GM03348 (cell line): ENCODE results near the gene TOR4A.
"Not testable (repeated sequence)": the region's sequence is repeated elsewhere in the genome, so short reads cannot be mapped to it uniquely, and the experiment has no call there.

Source experiments
- DNase-seq: peaks from one replicate; pipeline ENCODE4 v3.0.0; 2012; ENCODE audit warnings: low spot score

Gene TOR4A

DNA sequence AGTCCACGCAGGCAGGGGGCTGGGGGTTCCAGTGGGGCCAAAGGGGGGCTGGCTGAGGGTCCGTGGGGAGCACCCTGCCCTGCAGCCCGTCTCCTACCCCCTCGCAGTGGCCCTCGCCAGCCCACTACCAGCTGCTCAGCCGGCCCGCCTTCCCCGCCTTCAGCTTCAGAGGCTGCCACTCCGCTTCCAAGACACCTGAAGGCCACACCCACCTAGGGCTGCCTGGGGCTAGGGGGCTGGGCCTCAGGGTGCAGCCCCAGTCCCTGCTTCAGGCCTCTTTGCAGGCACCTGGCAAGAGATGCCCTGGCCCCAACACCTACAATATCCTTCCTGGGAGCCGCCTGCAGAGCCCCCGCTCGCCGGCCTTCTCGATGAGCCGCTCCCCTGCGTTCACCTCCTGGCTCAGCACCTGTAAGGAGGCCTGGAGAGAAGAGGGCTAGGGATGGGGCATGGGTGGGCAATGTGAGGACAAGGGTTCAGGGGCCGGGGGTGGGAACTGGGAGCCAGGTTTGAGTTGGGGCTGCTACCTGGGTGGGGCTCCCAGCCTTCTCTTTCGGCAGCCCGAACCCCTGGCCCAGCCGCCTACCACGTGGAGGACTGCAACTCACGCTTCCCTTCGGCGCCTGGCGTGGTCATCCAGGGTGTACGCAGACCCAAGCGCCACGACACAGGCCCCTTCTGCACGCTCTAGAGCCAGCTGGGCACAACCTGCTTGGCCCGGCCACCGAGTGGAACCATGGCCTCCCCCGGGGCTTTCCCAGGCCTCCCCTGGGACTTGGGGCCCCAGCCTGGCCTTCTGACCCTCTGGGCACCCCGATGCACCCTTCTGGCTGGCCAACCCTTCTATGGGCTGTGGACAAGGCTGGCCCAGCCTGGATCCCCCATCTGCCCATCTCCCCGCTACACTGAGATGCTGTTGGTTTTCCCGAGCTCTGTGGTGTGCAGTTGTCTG lies 24.7 kb upstream of the TOR4A start:
- DNase-seq, result no peak

GRCh38 chr9:137253717-137254623 lies 23.6 kb upstream of the TOR4A start:
- no peak for DNase-seq

- peak; percentile 100 for DNase-seq
Measured at GRCh38 chr9:137254624-137255447, 22.7 kb upstream of the TOR4A start, which contains the start of gene NELFB. NELFB (plus strand) TSS chr9:137255327.

DNA sequence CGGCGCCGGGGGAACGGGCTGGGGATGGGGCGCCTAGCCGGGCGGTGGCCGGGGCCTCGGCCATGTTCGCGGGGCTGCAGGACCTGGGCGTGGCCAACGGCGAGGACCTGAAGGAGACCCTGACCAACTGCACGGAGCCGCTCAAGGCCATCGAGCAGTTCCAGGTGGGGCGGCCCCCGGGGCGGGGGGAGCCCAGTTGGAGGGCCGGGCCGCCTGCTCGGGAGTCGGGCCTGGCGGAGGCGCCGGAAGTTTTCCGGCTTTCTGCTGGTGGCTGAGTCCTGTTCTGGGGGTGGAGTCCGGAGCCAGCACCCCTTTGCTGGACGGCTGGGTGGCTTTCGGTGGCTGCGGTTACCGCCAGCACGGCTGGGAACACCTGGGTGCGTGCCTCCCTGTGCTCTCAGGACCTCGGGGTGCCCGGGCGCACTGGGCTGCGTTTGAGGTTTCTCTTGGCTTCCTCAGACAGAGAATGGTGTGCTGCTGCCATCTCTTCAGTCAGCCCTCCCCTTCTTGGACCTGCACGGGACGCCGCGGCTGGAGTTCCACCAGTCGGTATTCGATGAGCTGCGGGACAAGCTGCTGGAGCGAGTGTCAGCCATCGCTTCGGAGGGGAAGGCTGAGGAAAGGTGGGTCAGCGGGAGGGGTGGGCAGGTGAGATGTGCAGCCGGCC lies 21.9 kb upstream of the TOR4A start:
- DNase-seq, result no peak

- no peak for DNase-seq
Measured at GRCh38 chr9:137256362-137256761, 21.2 kb upstream of the TOR4A start.

DNA sequence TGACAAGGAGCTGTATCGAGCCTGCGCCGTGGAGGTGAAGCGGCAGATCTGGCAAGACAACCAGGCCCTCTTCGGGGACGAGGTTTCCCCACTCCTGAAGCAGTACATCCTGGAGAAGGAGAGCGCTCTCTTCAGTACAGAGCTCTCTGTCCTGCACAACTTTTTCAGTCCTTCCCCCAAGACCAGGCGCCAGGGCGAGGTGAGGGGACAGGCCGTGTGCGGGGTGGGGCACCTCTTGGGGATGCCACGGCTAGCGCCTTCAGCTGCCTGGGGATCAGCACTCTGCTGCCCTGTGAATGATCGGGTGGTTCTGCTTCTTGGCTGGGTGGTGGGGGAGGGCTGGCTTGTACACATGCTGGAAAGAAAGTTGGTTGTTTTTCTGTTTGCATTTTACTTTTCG lies 20.7 kb upstream of the TOR4A start:
- no peak for DNase-seq

DNA sequence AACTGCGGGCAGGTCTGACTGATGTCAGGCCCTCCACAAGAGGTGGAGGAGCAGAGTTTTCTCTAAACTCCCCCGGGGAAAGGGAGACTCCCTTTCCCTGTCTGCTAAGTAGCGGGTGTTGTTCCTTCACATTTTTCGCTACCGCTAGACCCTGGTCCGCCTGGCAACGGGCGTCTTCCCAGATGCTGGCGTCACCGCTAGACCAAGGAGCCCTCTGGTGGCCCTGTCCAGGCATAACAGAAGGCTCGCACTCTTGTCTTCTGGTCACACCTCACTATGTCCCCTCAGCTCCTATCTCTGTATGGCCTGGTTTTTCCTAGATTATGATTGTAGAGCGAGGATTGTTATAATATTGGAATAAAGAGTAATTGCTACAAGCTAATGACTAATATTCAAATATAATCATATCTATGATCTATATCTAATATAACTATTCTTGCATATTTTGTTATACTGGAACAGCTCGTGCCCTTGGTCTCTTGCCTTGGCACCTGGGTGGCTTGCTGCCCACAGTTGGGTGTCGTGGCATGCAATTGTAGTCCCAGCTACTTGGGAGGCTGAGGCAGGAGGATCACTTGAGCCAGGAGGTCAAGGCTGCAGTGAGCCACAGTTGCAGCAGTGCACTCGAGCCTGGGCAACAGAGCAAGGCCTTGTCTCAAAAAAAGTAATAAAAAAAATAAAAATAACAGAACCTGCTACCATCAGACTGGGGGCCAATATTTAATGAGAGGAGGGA lies 15.2 kb upstream of the TOR4A start:
- not testable (repeated sequence) for DNase-seq

GRCh38 chr9:137262909-137263285 lies 14.6 kb upstream of the TOR4A start:
- DNase-seq, result no peak

DNA sequence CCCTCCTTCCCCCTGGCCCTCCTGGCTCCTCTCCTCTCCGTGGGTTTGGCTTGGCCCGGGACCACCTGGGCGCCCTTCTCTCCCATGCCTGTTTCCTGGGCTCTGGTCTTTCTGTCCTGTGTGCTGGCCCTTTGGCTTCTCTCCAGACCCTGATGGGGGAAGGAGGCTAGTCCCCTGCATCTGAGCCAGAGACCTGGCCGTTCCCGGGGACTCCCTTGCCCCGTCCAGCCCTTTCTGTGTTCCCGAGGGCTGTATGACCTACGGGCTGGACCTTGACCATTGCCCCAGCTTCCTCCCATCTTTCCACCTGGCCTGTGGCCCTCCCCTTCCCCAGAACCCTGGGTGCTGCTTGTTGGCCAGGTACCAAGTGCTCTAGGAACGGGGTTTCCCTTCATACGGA lies 14.0 kb upstream of the TOR4A start:
- no peak for DNase-seq

GRCh38 chr9:137264067-137264466 lies 13.5 kb upstream of the TOR4A start:
- DNase-seq, result no peak

DNA sequence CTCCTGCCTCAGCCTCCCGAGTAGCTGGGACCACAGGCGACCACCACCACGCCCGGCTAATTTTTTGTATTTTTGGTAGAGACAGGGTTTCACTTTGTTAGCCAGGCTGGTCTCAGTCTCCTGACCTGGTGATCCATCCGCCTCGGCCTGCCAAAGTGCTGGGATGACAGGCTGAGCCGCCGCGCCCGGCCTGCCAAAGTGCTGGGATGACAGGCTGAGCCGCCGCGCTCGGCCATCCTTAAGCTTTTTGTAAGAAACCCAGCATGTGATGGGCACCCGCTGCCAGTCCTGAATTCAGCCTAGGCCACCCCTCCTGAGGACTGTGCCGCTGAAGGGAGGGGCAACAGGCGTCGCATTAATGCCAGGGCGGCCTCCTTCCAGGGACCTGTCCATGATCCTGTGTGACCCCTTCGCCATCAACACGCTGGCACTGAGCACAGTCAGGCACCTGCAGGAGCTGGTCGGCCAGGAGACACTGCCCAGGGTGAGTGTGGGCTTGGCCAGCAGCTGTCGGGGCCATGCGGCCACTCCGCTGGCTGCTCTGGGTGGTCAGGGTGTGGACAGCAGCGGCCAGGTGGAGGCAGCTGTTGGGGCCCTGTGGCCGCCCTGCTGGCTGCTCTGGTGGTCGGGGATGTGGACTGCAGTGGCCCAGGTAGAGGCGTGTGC lies 11.9 kb upstream of the TOR4A start:
- DNase-seq, result no peak

DNA sequence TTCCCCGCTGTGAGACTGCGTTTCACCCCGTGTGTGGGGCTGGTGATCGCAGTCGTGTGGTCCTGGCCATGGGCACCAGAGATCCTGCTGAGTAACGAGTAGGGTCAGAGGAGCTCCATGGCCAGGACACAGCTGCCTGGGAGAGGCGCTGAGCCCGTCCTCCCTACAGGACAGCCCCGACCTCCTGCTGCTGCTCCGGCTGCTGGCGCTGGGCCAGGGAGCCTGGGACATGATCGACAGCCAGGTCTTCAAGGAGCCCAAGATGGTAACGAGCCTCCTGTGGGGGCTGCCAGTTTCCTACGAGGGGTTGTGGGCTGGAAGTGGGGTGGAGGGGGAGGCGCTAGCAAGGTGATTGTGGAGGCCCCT lies 11.4 kb upstream of the TOR4A start:
- no peak for DNase-seq

DNA sequence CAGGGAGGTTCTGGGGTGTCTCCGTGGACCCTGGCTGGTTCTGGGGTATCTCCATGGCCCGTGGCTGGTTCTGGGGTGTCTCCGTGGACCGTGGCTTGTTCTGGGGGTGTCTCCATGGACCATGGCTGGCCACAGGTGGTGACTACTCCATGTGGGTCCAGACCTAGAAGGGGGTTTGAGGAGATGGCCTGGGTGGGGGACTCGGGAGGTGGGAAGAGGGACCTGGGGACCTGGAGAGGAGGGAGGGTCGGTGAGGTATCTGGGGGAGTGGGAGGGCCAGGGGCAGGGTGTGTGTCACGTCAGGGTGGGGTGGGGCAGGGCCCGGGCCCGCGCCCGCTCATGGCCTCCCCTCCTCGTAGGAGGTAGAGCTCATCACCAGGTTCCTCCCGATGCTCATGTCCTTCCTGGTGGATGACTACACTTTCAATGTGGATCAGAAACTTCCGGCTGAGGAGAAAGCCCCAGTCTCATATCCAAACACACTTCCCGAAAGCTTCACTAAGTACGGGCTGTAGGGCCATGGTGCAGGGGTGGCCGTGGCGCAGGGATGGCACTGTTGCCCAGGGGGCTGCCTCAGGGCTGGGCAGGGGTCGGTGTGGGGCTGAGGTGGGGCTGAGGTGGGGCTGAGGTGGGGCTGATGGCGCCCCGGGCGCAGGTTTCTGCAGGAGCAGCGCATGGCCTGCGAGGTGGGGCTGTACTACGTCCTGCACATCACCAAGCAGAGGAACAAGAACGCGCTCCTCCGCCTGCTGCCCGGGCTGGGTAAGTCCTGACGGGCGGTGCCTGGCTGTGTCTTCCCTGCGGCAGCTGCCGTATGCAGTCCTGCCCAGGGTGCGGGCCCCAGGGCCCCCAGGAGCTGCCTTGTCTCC lies 10.7 kb upstream of the TOR4A start:
- no peak for DNase-seq

GRCh38 chr9:137267933-137268355 lies 9.6 kb upstream of the TOR4A start:
- no peak for DNase-seq

- no peak for DNase-seq
Measured at GRCh38 chr9:137268538-137269201, 8.9 kb upstream of the TOR4A start.

DNA sequence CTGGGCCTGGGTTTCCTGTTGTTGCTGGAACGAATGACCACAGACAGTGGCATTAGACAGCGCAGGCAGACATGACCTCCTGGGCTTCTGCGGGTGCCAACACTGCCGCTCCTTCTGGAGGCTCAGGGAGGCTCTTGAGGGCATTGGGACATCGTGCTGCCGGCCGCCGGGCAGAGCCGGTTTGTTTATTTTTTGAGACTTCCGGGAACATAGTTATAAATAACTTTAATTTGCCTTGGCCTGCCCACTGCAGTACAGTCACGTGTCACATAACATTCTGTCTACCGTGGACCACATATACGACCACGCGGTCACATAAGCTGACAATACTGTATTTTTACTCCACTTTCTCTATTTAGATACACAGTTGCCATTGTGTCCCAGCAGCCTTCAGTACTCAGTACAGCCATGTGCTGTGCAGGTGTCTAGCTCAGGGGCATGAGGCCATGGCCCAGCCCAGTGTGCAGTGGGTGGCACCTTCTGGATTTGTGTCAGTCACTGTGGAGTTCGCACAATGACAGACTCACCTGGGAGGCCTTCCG lies 8.2 kb upstream of the TOR4A start:
- no peak for DNase-seq

DNA sequence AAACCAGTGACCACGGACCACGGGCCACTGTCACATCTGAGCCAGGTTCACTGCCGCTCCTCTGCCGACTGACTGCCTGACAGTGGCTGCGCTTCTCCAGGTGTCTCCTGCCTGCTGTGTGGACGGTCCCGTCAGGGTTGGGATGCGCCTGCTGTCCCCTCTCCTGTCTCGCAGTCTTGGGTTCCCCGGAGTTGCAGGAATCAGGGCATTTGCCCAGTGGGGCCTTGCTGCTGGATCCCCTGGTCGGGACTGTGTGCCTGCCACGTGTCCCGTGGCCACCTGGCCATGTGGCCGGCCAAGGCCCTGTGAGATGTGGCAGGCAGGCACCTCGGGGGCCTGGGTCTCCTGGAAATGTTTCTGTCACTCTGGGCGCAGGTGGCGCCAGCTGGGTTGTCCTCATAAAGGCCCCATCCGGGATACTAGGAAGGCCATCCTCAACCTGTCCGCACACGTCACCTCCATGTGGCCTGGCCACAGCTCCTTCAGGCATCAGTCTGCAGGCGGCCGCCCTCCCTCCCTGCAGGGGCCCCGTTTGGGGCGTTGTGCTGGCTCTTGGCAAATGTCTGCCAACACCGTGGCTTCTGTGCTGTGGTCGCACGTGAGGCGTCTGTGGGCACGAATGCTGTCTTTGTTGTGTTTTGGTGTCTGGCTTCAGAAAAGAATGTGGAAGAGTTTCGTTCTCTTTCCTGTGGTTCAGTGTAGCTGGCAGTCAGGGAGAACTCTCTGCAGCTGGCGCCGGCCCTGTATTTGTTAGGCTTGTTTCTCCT lies 6.4 kb upstream of the TOR4A start:
- DNase-seq, result no peak

- DNase-seq, result no peak
Measured at GRCh38 chr9:137271696-137272076, 5.8 kb upstream of the TOR4A start.
